Breast epithelium (tissue), 3 donors: Measurements from ENCODE around the gene DSCAM.

ENCODE experiments used
- CTCF ChIP-seq, 3 donors: fragments of 450-650 bp; IDR thresholded peaks; one replicate each; pipeline ENCODE4 v1.5.1; 2016 to 2017; ENCODE audit warnings: antibody characterized with exemption in 3 of 3, mild to moderate bottlenecking in 3 of 3, moderate library complexity in 3 of 3
- POLR2A ChIP-seq: fragments of 450-650 bp; IDR thresholded peaks from one replicate; pipeline ENCODE4 v1.6.1; 2016; ENCODE audit warnings: antibody characterized with exemption, mild to moderate bottlenecking, moderate library complexity
- POLR2AphosphoS5 ChIP-seq, 3 donors: sonication (generic); formaldehyde crosslinking; IDR thresholded peaks; one replicate each; pipeline ENCODE4 v1.6.1; 2017; ENCODE audit warnings: antibody characterized with exemption in 3 of 3

- TF ChIP-seq CTCF (IDR thresholded peaks at IDR 0.05) (no peak), POLR2AphosphoS5 (IDR thresholded peaks at IDR 0.05) (no peak), POLR2A (no peak)
These were observed 867.6 kb downstream of the DSCAM start for GRCh38 chr21:39979321-39979720.
